Stimulated activated CD4-positive, alpha-beta T cell treated with anti-CD3 and anti-CD28 coated beads, TNF-alpha, amount 100 ng/mL, for 24 hours (primary cell): Measurements from ENCODE around the gene RNU2-63P.
A peak's percentile ranks its signal among the peaks of the same experiment; 100 is the strongest.
"Not testable (repeated sequence)": the region's sequence is repeated elsewhere in the genome, so short reads cannot be mapped to it uniquely, and the experiment has no call there.

Experiments used
- DNase-seq, 3 experiments: peaks; one replicate each; pipeline ENCODE4 v3.0.0-alpha.2; 2020; ENCODE audit warnings: low read depth in 3 of 3

RNU2-63P gene

DNA sequence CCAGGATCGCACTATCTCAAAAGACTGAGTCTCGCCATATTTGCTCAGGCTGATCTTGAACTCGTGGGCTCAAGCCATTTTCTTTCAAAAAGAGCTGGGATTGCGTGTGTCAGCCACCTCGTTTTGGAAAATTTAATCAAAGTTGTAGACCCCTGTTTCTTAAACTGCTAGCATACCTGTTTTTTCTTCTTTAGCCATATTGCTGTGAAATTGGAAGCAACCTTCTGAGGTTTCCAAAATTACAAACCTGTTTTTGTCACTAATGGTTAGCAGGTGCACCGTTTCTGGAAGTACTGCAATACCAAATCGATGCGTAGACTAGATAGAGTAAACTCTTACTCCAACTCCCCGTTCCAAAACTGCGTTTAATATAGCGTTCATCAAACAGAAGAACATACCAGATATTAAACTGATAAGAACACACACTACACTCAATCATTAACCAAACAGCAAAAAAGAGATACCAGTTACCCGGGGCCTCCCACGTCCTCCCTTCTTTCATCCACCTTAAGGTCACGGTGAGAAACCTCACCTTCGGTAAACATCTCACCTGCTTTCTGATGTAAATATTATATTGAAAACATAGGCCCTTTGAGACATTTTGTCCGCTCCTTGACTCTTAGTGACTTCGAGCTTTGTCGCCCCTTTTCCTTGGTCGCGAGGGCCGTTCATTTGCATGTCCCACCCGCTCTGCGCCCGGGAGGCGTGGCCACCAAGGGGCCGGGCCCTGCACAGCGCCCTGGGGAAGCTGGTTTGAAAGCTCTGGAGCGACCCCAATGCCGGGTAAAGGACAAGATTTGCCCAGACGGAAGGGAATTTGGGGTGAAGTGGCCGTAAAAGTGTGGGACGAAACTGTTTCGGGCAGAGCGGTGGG is at the start of gene RNU2-63P:
Gene RNU2-63P, minus strand, starts transcription at position 462 of the 874 bp plus-strand sequence.
- DNase-seq: peak; percentile 65 to 77 (median 66)

DNA sequence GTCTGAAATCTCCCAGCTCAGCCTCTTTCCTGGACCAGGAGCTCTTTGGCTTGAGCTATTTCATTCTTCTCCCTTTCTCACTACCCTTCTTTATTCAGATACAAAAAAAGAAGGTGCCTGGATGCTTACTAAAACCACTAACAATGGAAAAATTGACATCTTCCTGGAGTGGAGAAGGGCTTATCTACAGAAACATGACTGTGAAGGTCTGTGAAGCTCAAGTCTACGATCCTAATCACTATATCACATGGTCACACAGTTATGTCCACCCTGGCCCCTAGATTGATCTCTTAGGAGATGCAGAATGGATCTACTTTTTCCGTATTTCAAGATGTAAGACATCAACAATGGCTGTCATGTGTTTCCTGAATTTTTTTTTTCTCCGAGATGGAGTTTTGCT is 44.9 kb upstream of the RNU2-63P start:
- DNase-seq: no peak

DNA sequence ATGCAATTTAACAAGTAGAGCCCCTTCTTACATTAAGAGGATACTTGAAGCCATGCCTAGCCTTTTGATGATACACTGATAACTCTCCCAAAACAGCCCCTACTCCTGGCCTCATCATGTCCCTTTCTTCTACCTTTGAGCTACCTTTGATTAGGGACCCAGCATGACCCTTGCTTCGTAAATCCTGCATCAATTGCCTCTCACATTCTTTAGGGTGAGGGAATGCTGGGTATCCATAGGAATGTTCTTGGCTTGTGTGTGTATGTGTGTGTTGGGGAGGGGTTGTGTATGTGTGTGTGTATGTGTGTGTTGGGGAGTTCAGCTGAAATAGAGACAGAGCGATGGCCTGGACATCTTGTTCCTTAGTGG is 44.5 kb upstream of the RNU2-63P start:
- no peak for DNase-seq

DNA sequence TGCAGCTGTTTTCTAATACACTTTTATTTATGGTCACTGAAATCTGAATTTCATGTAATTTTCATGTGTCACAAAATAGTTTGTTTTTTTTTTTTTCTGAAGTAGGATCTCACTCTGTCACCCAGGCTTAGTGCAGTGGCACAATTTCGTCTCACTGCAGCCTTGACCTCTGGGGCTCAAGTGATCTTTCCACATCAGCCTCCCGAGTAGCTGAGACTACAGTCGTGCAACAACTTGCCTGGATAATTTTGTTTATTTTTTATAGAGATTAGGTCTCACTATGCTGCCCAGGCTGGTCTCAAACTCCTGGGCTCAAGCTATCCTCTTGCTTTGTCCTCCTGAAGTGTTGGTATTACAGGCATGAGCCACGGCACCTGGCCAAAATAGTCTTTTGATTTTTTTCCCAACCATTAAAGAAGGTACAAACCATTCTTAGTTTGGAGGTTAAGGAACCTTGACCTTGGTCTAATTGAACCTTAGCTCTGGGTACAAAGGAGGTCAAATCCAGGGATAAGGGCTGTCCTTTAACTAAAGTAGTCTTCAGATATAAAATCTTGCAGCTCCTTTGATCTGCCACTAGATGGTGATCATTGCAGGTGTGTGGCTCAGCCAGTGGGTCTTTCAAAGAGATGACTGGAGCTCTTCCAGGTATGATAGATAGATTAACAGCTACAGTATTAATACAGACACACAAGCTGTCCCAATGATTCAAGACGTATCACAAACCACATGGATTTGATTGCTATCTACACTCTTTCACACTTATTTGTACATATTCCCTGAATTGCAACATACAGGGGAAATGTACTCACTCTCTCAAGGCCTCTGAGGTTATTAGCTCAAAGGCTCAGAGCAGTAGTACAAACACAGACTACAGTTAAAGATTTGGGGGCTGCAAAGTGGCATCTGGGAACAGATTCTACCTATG is 43.9 kb upstream of the RNU2-63P start:
- peak in 1 of 3 experiments; percentile 16 for DNase-seq

DNA sequence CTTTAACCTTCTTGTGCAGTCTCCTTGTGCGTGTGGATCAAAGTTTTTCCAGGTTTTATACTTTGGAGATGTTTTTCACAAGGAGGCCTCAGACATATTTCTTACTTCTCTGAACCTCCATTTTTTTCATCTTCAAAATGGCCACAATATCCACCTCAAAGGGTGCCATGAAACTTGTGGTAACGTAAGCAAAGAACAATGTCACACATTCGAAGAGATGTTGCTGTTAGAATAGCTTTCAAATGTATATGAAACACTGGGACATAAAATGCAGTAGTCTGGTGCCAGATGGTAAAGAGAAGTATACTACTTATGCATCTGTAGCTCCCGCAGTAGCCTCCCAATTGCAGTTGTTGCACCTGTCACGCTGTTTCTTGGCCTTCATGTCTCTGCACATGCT is 41.8 kb upstream of the RNU2-63P start:
- no peak for DNase-seq

DNA sequence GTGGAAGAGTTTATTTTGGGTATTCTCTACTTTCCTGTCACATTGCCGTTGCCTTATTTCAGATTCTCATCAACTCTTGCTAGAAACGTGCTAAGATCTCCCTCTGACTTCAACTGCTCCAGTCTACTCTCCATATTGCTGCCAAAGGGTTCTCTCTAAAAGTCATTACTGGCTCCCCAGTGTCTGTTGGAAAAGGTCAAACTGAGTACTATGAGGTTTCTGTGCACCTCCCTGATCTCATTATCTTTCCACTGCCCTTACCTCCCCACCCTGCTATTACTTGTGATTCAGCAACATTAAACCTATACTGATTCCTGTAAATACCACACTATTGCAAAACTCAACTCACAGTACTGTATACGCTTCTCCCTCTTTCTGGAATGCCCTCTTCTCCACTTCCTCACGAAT is 41.1 kb upstream of the RNU2-63P start:
- DNase-seq: no peak

DNA sequence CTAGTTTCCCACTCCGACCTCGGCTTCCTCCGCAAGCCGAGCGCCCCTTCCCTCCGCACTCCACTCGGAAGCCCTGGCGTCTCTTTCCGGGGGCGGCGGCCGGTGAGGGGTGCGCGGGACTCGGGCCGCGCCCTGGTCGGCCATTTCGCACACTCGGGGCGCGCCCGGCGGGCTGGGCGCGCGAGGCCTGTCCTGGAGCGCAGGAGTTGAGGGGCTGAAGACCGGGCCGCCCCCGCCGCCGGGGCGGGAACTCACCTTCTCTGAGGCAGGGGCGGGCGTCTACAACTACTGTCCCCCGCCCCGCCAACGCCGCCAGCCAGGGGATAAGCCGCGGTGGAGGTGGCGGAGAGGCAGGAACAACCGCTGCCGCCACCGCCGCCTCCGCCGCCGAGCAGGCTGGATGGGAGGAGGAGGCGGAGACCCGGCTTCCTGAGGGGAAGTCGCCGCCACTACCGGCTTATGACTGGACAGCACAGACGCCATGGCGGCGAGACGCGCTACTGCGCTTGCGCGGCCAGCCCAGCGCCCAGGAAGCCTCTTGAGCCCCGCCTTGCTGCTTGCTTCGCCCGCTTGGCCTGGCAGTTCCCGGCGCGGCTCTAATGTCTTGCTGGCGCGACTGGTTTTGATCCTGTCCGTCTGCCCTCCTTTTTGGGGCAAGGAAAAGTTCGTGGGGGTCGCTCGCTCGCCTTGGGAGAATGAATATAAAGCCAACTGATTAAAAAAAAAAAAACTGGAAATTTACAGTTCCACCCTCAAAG is 39.2 kb upstream of the RNU2-63P start, which contains the start of gene KRCC1:
Gene KRCC1, minus strand, starts transcription at position 413 of the 758 bp plus-strand sequence. CDS start 27,220 bp downstream, outside the sequence.
- DNase-seq: peak; percentile 84 to 92 (median 91)

DNA sequence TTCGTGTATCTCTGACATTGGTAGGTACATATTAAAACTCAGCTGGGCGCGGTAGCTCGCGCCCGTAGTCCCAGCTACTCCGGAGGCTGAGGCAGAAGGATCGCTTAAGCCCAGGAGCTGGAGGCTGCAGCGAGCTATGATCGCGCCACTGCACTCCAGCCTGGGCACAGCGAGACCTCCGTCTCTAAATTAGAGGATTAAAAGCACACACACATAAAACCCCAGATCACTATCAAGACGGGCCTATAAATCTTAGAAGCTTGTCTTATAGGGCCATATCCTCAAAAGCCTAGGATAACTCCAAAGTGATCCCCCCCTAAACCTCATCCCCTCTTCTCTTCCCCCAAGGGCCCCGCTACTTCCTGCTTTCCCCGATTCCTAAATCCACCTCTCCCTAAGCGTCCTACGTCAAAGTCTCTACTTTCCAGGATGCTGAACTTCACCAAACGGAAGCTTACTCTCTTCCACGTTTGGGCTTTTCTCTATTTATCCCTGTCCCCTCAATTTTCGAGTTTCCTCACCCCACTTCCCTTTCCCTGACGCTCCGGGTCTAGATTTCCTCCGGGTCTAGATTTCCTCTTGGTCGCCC is 38.5 kb upstream of the RNU2-63P start:
- DNase-seq: no peak

DNA sequence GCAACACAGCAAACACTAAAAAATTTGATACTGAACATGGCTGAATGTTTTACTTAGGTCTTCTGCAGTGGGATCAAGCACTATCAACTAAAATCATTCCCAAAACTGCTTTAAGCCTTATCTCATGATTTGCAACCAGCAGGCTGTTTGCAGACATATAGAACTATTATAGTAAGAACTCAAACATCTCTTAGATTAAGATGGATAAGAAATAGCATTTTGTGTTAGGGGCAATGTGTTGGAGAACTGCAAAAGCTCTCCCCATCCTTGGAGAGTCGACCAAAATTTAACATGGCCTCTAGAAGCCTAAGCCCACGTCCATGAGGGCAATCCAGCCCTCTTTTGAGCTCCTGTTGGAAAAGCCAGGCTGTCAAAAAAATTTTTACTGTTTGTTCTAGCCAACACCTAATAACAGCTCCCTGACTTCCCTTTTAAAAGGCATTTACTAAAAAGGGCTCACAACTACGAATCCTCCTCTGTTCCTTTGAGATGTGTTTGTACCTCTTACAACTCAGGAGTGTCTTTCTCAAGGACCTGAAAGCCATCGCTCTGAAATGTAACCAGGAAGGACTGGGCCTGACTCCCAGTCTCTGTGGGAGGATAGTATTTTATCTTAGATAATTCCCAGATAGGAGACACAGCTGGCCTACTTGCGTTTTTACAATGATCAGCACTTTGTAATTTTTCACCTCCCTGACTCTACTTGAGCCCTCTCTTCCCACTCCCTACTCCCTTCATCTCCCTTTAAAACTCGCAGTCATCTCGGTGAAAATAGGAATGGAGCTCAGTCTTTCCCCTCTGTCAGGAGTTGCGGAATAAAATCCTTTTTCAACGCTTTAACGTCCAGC is 37.8 kb upstream of the RNU2-63P start:
- DNase-seq: no peak

DNA sequence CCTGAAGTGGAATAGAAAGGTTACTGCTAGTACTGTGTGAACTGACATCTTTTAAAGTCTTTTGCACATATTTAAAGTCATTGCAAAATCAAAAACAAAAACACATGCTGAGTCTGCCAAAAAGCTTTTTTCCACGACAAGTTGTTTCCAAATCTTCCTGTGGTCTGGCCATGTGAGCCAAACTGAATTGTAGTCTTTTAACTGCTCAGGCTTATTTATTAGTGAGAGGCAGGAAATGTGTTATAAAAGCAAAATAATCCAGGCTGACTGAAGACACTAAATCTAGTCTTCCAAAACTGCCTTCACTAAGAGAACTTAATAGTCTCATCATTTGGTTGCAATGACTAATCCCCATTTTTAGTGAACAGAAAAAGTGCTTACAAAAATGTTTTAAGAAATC is 36.9 kb upstream of the RNU2-63P start:
- no peak for DNase-seq

DNA sequence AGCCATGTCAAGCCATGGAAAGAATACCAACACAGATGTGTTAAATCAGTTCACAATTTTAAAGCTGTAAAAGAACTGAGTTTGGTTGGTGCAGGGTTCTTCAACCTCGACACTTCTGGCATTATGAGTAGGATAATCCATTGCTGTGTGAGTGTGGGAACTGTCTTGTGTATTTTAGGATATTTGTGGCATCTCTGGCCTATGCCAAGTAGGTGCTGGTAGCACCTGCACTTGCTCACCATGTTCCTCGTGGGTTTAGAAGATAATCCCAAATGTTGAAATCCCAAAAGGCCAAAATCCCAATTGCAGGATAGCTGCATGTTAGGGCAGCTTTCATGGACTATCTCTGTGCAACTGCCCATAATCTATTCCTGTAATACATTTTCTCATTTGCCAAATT is 35.4 kb upstream of the RNU2-63P start:
- DNase-seq: no peak

DNA sequence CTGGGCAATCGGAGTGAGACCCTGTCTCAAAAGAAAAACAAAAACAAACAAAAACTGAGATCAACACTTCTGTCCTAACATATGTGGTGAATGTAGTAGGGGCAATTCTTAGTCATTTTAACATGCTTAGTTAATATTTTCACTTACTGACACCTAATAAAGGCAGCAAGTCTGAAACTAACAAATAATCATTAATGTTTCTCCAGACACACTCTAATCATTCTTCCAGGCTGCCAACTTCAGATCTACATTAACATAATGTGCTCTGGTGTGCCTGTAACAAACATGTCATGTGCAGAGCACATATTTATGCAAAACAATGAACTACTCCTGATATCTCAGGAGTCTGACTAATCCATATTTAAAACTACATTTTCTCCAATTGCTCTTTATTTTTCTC is 33.3 kb upstream of the RNU2-63P start:
- DNase-seq: no peak

DNA sequence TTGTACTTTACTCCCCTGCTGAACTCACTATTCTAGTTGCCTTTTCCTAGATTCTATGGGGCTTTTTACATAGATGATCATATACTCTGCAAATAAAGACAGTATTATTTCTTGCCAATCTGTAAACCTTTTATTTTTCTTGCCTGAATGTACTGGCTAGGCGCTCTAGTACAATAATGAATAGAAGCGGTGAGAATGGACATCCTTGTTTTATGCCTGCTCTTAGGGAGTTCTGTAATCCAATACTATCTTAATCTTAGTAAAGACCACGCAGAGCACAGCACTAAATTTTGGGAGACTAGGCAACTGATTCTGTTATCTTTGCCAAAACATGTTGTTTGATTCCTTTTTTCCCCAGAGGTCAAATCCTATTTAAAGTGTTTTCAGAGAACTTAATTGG is 32.2 kb upstream of the RNU2-63P start:
- no peak for DNase-seq

DNA sequence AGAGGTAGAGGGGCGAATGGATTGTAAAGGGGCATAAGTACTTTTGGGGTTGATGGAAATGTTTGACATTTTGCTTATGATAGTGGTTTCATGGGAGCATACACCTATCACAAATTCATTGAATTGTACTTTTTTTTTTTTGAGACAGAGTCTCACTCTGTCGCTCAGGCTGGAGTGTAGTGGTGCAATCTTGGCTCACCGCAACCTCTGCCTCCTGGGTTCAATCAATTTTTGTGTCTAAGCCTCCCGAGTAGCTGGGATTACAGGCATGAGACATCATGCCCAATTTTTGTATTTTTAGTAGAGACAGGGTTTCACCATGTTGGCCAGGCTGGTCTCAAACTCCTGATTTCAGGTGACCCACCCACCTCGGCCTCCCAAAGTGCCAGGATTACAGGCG is 29.2 kb upstream of the RNU2-63P start:
- not testable (repeated sequence) for DNase-seq

DNA sequence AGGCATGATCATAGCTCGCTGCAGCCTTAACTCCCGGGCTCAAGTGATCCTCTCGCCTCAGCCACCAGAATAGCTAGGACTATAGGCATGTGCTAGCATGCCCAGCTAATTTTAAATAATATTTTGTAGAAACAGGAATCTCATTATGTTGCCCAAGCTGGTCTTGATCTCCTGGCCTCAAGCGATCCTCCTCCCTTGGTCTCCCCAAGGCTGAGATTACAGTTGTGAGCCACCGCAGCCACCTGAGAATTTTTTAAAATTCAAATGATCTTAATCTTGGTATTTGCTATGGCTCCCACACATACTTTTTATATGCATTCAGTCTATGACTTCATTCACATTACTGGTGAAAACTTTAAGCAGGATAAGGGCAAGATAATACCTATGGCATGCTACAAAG is 26.1 kb upstream of the RNU2-63P start:
- DNase-seq: no peak

DNA sequence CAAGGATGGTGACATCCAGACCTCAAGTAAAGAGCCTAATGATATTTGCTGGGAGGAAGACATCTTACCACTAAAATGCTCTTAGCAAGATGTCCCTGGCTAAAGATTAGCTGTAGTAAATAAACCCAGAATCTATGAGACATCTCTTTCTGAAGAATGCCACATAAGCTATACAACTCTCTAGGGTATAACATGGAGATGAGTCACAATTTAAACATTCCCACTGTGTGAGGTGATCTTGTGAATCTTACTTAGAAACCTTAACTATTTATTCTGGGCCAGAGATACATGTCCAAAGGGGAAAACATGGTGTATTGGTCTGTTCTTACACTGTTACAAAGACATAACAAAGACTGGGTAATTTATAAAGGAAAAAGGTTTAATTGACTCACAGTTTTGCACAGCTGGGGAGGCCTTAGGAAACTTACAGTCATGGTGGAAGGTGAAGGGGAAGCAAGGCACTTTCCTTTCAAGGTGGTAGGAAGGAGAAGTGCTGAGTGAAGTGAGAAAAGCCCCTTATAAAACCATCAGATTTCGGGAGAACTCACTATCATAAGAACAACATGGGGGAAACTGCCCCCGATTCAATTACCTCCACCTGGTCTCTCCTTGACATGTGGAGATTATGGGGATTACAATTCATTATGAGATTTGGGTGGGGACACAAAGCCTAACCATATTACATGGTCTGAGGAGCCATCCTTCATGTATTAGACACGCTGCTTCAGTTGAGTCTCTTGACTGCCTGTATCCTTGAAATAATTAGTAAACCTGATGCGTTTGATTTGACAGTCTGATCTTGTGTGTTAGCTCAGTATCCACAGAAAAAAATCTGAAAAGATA is 22.1 kb upstream of the RNU2-63P start:
- no peak for DNase-seq

DNA sequence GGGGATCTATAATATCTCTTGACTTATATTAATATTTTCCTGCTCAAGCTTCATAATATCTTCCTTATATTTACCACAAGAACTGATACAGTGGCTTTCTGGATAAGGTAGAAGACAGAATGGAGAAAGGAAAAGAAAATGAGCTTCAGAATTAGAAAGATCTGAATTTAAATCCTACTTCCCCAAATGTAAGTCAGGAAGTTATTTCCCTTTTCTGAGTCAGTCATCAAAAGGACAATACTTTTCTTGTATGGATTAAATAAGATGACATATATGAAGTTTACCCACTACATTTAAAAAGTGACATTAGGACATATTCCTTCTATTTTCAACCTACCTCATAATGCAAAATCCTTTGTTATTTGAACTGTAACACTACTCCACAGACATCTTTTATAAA is 20.3 kb upstream of the RNU2-63P start:
- no peak for DNase-seq

DNA sequence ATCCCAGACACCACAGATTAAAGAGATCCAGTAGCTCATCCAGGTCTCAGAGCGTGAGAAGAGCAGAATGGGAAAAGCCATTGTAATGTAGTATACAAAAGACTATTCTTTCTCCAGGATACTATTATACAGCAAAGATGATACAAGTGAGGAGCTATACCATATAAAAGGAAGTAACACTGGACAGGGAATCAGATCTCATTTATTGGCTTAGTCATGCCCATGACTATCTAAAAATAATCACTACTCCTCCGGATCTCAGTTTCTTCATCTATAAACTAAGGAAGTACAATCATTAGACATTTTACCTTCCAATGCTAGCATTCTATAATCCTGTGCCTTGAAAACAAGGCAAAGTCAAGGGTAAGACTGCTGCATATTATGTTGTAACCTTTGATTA is 19.8 kb upstream of the RNU2-63P start:
- no peak for DNase-seq

DNA sequence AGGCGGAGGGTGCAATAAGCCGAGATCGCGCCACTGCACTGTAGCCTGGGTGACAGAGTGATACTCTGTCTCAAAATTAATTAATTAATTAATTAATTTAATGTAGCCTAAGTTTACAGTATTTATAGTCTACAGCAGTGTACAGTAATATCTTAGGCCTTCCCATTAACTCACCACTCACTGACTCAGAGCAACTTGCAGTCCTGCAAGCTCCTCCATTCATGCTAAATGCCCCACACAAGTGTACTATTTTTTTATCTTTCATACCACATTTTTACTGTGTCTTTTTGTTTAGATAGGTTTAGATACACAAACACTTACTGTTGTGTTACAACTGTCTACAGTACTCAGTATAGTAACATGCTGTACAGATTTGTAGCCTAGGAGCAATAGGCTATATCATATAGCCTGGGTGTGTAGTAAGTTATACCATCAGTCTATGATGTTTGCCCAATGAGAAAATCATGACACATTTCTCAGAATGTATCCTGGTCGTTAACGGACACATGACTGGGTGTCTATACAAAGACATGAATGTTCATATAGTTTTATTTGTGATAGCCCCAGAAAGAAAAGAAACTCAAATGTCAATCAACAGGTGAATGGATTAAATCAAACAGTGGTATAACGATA is 15.8 kb upstream of the RNU2-63P start:
- DNase-seq: no peak
